H9 (cell line): ENCODE data around the gene SYCN. TPM values are rescaled to one million over a fixed set of nuclear protein-coding genes. Genes with fewer than 3 reads are reported as not detected.

Source experiments
- DNase-seq: peaks from one replicate; pipeline ENCODE4 v3.0.0-alpha.2; 2017
- H2AFZ ChIP-seq: one replicate; pipeline ENCODE4 v1.6.1; 2013; ENCODE audit warnings: mild to moderate bottlenecking, low read length, control low read depth, moderate library complexity
- H2AK5ac ChIP-seq: 2 replicates; pipeline ENCODE4 v1.6.1; 2013; ENCODE audit warnings: low read length, control low read depth, mixed read lengths; ENCODE audit not compliant: insufficient read length
- H2BK120ac ChIP-seq: one replicate; pipeline ENCODE4 v1.6.1; 2013; ENCODE audit warnings: low read depth, mild to moderate bottlenecking, low read length, control low read depth, inconsistent platforms; ENCODE audit not compliant: poor library complexity, severe bottlenecking
- H2BK12ac ChIP-seq: 2 replicates; pipeline ENCODE4 v1.6.1; 2013; ENCODE audit warnings: low read length, control low read depth, mixed read lengths, low read depth; ENCODE audit not compliant: insufficient read length
- H2BK15ac ChIP-seq: 2 replicates; pipeline ENCODE4 v1.6.1; 2013; ENCODE audit warnings: low read depth, low read length, control low read depth
- H2BK20ac ChIP-seq: one replicate; pipeline ENCODE4 v1.6.1; 2013; ENCODE audit warnings: low read depth, mild to moderate bottlenecking, low read length, control low read depth, inconsistent platforms; ENCODE audit not compliant: poor library complexity, severe bottlenecking
- H2BK5ac ChIP-seq: 2 replicates; pipeline ENCODE4 v1.6.1; 2013; ENCODE audit warnings: low read length, control low read depth, mixed read lengths; ENCODE audit not compliant: insufficient read length
- H3K14ac ChIP-seq: 2 replicates; pipeline ENCODE4 v1.6.1; 2013; ENCODE audit warnings: low read length, control low read depth; ENCODE audit not compliant: insufficient read depth
- H3K18ac ChIP-seq: 2 replicates; pipeline ENCODE4 v1.6.1; 2013; ENCODE audit warnings: low read depth, mild to moderate bottlenecking, mixed read lengths, low read length, control low read depth; ENCODE audit not compliant: insufficient read length
- H3K23ac ChIP-seq: 2 replicates; pipeline ENCODE4 v1.6.1; 2013; ENCODE audit warnings: low read length, control low read depth, mixed read lengths, low read depth; ENCODE audit not compliant: insufficient read length
- H3K23me2 ChIP-seq: 2 replicates; pipeline ENCODE4 v1.6.1; 2013; ENCODE audit warnings: low read depth, mild to moderate bottlenecking, mixed read lengths, low read length, control low read depth; ENCODE audit not compliant: insufficient read length, poor library complexity, severe bottlenecking
- H3K27ac ChIP-seq: 2 replicates; pipeline ENCODE4 v1.5.1; 2013; ENCODE audit warnings: low read length, control low read depth, mixed read lengths, low read depth; ENCODE audit not compliant: insufficient read length
- H3K27me3 ChIP-seq: 2 replicates; pipeline ENCODE4 v1.6.1; 2013; ENCODE audit warnings: low read length, control low read depth, inconsistent platforms; ENCODE audit not compliant: insufficient read depth
- H3K4ac ChIP-seq: 2 replicates; pipeline ENCODE4 v1.6.1; 2013; ENCODE audit warnings: low read depth, mild to moderate bottlenecking, control low read depth, inconsistent platforms, low read length, moderate library complexity
- H3K4me1 ChIP-seq: 2 replicates; pipeline ENCODE4 v1.6.1; 2013; ENCODE audit warnings: low read length, control low read depth, inconsistent platforms; ENCODE audit not compliant: insufficient read depth
- H3K4me2 ChIP-seq: 2 replicates; pipeline ENCODE4 v1.6.1; 2013; ENCODE audit warnings: low read length, control low read depth, mixed read lengths; ENCODE audit not compliant: insufficient read length, insufficient read depth
- H3K56ac ChIP-seq: 2 replicates; pipeline ENCODE4 v1.6.1; 2013; ENCODE audit warnings: low read depth, mild to moderate bottlenecking, mixed read lengths, low read length, control low read depth; ENCODE audit not compliant: insufficient read length
- H3K79me1 ChIP-seq: 2 replicates; pipeline ENCODE4 v1.6.1; 2013; ENCODE audit warnings: low read depth, mild to moderate bottlenecking, moderate library complexity, low read length, control low read depth, inconsistent platforms; ENCODE audit not compliant: insufficient read depth, poor library complexity, severe bottlenecking
- H3K79me2 ChIP-seq: 2 replicates; pipeline ENCODE4 v1.6.1; 2013; ENCODE audit warnings: low read length, control low read depth, inconsistent platforms; ENCODE audit not compliant: insufficient read depth
- H3K9ac ChIP-seq: 2 replicates; pipeline ENCODE4 v1.6.1; 2013; ENCODE audit warnings: low read length, control low read depth, mixed read lengths; ENCODE audit not compliant: insufficient read length; ENCODE audit errors: extremely low read depth
- H3K9me3 ChIP-seq: one replicate; pipeline ENCODE4 v1.6.1; 2013; ENCODE audit warnings: low read depth, low read length, inconsistent platforms; ENCODE audit not compliant: control insufficient read depth
- H3T11ph ChIP-seq: one replicate; pipeline ENCODE4 v1.6.1; 2013; ENCODE audit warnings: mild to moderate bottlenecking, low read length, control low read depth, inconsistent platforms
- H4K20me1 ChIP-seq: one replicate; pipeline ENCODE4 v1.6.1; 2013; ENCODE audit not compliant: control insufficient read depth, insufficient read length, insufficient read depth
- H4K5ac ChIP-seq: 2 replicates; pipeline ENCODE4 v1.6.1; 2013; ENCODE audit warnings: low read depth, mild to moderate bottlenecking, mixed read lengths, low read length, control low read depth; ENCODE audit not compliant: insufficient read length
- H4K8ac ChIP-seq: replicated peaks from 2 replicates; pipeline ENCODE4 v1.6.1; 2013; ENCODE audit warnings: low read length, control low read depth, mixed read lengths, low read depth; ENCODE audit not compliant: insufficient read length
- H4K91ac ChIP-seq: 2 replicates; pipeline ENCODE4 v1.6.1; 2013; ENCODE audit warnings: low read depth, mild to moderate bottlenecking, moderate library complexity, mixed read lengths, low read length, control low read depth; ENCODE audit not compliant: insufficient read length
- H3K27ac Mint-ChIP-seq, 3 experiments: 2 replicates in 2 of 3; 3 replicates in 1 of 3; pipeline ENCODE4 v1.8.0; 2020 to 2021; ENCODE audit warnings: mixed read lengths in 3 of 3, mild to moderate bottlenecking in 1 of 3, moderate library complexity in 1 of 3
- H3K27me3 Mint-ChIP-seq: 2 replicates; pipeline ENCODE4 v1.8.0; 2021; ENCODE audit warnings: low read depth, mild to moderate bottlenecking, moderate library complexity, mixed read lengths
- H3K36me3 Mint-ChIP-seq, 3 experiments: 2 replicates in 2 of 3; 3 replicates in 1 of 3; pipeline ENCODE4 v1.8.0; 2020 to 2021; ENCODE audit warnings: low read depth in 3 of 3, mixed read lengths in 3 of 3; ENCODE audit not compliant: insufficient read depth in 1 of 3
- H3K4me1 Mint-ChIP-seq, 2 experiments: 2 replicates each; pipeline ENCODE4 v1.8.0; 2020; ENCODE audit warnings: mixed read lengths in 2 of 2
- H3K4me3 Mint-ChIP-seq, 2 experiments: 2 replicates in 1 of 2; 3 replicates in 1 of 2; pipeline ENCODE4 v1.8.0; 2020 to 2021; ENCODE audit warnings: mild to moderate bottlenecking in 2 of 2, mixed read lengths in 2 of 2, moderate library complexity in 1 of 2
- H3K9me3 Mint-ChIP-seq, 2 experiments: 2 replicates in 1 of 2; 3 replicates in 1 of 2; pipeline ENCODE4 v1.8.0; 2020; ENCODE audit warnings: mild to moderate bottlenecking in 2 of 2, mixed read lengths in 2 of 2, moderate library complexity in 1 of 2
- CTCF ChIP-seq: fragments of 200-600 bp; sonication (generic); conservative IDR thresholded peaks from 3 replicates; pipeline ENCODE4 v1.8.0; 2021; ENCODE audit warnings: antibody characterized with exemption, mild to moderate bottlenecking
- WGBS: extraction: QIAGEN DNeasy Blood & Tissue Kit; methylation state at CpG from one replicate; pipeline ENCODE4 v1.1.7; 2013; ENCODE audit warnings: missing lambda C conversion rate, low lambda C conversion rate, mixed read lengths; ENCODE audit not compliant: insufficient read length; ENCODE audit errors: extremely low coverage; 5-methylcytosine and 5-hydroxymethylcytosine counted together
- total RNA-seq: library from RNA; stranded (reverse); gene quantifications from 2 replicates; pipeline ENCODE4 v1.2.1, GENCODE V29; 2021

SYCN gene
- total RNA-seq, 1 experiment from 2014 or later, result not detected

GRCh38 chr19:39169143-39169810 lies 34.8 kb downstream of the SYCN start:
- Histone ChIP-seq H3K9me3 (no peaks in the 10 kb centered on the region), H4K91ac (no peak overlapping the region), H3T11ph (no peak overlapping the region), H3K9ac (no peak overlapping the region), H3K4ac (no peak overlapping the region), H2BK12ac (no peak overlapping the region), H2BK120ac (no peak overlapping the region), H3K56ac (no peak overlapping the region), H4K20me1 (no peaks in the 10 kb centered on the region), H2AK5ac (no peak overlapping the region), H3K79me1 (no peaks in the 10 kb centered on the region), H3K14ac (no peak overlapping the region), H3K4me1 (no peaks in the 10 kb centered on the region; the same call in 1 of the 2 replicates), H3K23me2 (peaks cover 3% of the 10 kb centered on the region), H4K5ac (no peak overlapping the region), H2BK15ac (no peak overlapping the region), H3K18ac (no peak overlapping the region), H2BK20ac (no peak overlapping the region), H2BK5ac (no peak overlapping the region), H2AFZ (no peak overlapping the region), H3K79me2 (no peaks in the 10 kb centered on the region), H3K27me3 (no peaks in the 10 kb centered on the region), H4K8ac (no peak overlapping the region), H3K4me2 (no peak overlapping the region), H3K27ac (no peak overlapping the region), H3K23ac (no peak overlapping the region)
- Mint-ChIP-seq H3K4me3 (no peak overlapping the region), H3K9me3 (no peaks in the 10 kb centered on the region), H3K27ac (peak overlapping the region in 2 of 3 experiments; percentile 27 to 34; a peak in 4 of 7 replicates), H3K36me3 (peaks cover 2 to 19% (median 17%) of the 10 kb centered on the region in 3 experiments; a peak in 6 of 7 replicates), H3K27me3 (no peaks in the 10 kb centered on the region), H3K4me1 (peaks cover 15 to 24% of the 10 kb centered on the region in 2 experiments)
- DNase-seq, result no peak
- no CpG with 5 or more reads among the region's 36 CpGs for WGBS
- no peak for TF ChIP-seq CTCF
